GM21619 (cell line): ENCODE data around the gene THBD.

ENCODE experiments used
- ATAC-seq: cut with Tn5 transposase; IDR thresholded peaks from one replicate; pipeline ENCODE4 v1.9.1; 2021; ENCODE audit not compliant: unreplicated experiment

THBD gene

GRCh38 chr20:23063581-23063980 is 14.1 kb upstream of the THBD start:
- ATAC-seq: no peak

GRCh38 chr20:23063168-23063567 is 13.7 kb upstream of the THBD start:
- no peak for ATAC-seq

DNA sequence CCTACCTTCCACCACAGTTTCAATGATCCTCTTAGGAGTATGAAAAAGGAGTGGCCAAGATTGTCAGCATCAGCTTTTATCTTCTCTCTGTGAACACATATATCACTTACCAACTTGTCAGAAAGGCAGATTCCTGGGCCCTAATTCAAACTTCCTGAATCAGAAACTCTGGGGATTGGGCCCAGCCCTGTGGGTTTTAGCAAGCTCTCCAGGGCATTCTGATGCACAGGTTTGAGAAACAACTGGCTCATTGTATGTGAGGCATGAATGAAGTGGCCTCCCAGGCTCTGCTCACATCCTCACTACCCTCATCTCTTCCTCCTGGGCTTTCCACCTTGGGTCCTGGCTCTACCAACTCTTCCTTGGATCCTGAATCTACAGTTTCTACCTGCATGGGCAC is 13.2 kb upstream of the THBD start:
- ATAC-seq: no peak

DNA sequence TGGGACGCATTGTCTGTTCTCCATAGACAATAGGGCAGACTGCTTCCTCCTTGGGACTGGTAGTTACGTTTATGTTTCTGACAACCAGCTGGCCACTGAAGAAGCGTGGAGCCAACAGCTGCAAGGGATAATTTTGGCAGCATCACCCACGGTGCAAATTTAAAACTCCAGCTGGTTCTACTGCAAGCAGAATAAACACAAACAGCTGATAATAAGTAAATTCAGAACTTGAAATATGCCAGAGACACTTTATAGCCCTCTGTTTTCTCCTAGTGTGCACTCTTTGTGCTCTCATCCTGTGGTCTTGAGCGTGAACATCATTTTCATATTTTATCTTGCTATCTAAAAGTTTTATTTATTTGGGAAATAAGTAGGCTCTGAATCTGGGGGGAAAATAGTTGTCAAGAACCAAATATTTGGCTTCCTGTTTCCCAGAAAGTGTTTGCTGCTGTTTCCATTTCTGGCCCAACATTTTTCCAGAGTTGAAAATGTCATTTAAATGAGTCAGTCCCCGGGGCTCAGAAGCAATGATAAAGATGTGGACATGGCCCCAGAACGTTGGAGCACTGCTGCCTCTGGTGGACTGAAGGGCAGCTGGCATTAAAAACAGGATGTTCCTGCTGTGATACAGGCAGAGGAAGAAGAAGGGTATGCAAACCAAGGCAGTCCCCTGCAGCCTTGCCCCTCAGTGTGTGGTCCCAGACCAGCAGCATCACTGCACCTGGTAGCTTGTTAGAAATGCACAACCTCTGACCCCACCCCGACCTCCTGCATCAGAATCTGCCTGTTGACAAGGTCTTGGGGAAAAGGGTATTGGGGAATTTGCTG is 12.5 kb upstream of the THBD start:
- ATAC-seq: no peak

DNA sequence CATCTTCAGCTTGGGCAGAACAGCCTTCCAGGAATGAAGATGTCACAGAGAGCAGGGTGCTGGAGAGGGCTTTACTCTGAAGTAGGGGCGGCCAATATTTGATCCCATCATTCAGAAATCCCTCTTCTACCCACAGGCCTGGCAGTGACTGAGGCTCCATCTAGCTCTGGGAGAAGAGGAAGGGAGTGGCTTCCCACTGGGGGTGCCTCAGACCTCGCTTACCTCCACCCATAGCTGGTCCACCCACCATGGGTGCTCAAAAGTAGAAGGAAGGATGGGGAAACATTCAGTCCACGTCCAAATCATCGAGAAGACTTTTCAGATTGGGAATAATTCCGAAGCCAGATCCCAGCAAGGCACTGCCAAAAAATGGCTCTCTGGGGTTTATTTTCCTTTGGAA is 11.8 kb upstream of the THBD start:
- no peak for ATAC-seq

- no peak for ATAC-seq
Observed at GRCh38 chr20:23060629-23061028, 11.2 kb upstream of the THBD start.

DNA sequence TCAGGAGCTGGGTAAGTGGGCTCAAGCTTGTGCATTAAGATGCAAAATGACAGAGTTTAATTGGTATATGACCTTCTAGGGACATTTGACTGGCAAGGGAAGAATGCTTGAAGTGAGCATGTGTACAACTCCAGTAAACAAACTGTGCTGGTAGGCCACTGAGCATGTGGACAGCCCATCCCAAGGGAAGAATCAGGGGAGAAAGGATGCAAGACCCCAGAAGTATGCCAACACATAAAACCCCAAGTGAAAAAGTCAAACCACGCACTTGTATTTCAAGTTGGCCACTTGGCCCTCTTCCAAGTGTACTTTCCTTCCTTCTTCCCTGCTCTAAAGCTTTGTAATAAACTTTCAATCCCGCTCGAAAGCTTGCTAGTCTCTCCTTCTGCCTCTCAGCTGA is 10.4 kb upstream of the THBD start:
- no peak for ATAC-seq

- no peak for ATAC-seq
Observed at GRCh38 chr20:23059001-23059400, 9.5 kb upstream of the THBD start.

GRCh38 chr20:23058240-23058639 is 8.8 kb upstream of the THBD start:
- no peak for ATAC-seq

GRCh38 chr20:23052904-23053303 is 3.4 kb upstream of the THBD start:
- ATAC-seq: no peak

DNA sequence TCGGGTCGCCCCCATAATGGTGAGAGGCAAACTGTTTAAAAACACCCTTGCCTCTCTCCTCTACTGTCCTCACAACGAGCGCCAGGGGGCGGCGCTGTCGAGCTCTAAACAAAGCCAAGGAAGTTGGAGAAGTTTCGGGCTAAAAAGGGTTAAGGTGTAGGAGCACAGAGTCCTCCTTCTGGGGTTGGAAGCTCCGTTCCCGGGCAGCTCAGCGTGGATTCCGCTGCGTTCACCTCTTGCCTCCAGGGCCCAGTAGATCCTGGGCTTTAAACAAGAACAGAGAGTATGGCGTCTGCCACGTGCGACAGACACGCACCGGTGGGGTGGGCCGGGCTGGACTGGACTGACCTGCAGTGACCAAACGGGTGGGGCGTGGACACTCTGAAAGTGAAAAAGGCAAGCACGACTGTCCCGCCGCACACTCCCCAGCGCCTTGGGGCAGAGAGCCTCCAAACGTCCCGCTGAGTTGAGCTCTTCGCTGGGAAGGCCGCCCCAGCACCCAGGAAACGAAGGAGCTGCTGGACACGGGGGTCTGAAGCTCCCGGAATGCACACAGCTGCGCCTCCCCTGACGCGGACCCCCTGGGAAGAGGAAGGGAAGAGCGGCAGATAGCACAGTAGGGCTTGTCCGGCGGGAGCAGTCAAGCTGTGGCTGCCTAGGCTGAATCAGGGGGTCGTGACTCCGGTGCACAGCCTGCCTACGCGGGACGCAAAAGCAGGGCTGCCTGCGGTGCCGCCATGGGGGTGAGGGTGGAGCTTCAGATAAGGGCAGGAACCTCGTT is 1.6 kb upstream of the THBD start:
- ATAC-seq: no peak

GRCh38 chr20:23050076-23050838 is 785 bp upstream of the THBD start:
- no peak for ATAC-seq

DNA sequence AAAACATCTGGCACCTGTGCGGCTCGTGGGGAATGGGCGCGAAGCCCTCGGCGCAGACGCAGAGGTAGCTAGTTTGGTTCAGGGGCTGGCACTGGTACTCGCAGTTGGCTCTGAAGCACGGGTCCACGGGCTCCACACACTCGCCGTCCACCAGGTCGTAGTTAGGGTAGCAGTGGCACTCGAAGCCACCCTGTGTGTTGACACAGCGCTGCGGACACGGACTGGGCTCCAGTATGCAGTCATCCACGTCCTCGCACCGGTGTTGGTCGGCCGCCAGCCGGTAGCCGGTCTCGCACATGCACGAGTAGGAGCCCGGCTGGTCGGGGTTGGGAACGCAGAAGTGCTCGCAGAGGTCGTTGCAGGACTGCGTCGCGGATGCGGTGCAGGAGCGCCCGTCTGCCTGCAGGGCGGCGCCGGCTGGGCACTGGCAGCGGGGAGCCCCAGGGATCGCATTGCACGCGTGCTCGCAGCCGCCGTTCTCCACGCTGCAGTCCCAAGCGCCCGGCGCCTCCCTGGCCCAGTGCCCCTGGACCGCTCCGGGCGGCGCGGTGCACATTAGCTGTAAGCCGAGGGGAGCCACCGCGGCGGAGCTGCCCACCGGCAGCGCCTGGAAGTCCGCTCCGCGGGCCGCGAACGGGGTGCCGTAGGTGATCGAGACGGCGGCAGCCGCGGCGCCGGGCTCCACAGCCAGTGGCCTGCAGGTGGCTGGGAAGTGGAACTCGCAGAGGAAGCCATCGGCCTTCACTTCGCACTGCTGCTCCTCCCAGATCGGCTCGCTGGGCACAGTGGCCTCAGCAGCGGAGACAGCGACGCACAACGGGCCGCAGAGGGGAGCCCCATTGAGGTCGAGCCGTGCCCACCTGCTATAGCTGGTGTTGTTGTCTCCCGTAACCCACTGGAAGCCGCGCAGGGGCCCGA is 930 bp downstream of the THBD start:
- no peak for ATAC-seq

DNA sequence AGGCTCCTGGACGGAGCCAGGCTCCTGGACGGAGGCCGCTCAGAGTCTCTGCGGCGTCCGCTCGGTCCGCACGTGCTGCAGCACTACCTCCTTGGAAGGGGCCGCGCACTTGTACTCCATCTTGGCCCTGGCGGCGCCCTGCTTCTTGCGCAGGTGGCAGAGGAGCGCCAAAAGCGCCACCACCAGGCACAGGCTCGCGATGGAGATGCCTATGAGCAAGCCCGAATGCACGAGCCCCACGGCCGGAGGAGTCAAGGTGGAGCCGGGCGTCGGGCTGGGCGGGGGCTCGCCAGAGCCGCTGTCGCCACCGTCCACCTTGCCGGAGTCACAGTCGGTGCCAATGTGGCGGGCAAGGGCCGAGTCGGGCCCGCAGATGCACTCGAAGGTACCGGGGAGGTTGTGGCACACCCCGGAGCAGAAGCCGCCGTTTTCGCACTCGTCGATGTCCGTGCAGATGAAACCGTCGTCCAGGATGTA is 1.7 kb downstream of the THBD start:
- no peak for ATAC-seq

DNA sequence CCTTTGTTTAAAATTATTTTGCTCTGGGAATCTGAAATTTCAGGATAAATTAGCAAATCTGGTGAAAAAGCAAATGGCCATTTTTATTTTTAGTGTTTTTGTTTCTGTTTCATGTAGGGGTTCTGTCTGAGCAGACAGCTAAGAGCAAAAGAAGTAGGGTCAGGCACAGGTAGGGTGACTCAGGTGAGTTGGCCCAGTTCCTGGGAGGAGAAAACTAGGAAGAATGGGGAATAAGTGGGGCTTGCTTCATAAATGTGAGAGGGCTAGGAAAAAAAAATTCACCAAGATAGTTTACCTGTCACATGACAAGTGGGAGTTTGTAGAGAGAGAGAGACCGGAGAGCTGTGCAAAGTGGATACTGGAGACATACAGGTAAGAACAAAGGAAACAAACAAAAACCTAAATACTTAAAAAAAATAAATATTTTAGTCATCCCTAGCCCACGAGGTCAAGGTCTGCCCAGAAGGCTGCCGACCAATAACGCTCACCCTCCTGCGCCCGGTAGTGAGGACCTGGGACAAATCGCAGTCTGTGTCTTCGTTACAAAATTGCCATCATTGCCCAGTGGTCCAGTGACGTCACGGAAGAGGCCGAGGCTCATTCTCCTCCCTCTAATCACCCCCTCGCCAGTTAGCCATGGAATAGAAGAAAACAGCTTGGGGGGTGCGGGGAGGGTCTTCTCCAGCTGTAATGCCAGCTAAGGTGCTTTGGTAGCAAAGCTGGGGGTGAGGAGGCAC is 2.3 kb downstream of the THBD start:
- ATAC-seq: no peak

GRCh38 chr20:23046431-23046830 is 3.0 kb downstream of the THBD start:
- no peak for ATAC-seq

GRCh38 chr20:23043376-23043775 is 6.1 kb downstream of the THBD start:
- no peak for ATAC-seq

DNA sequence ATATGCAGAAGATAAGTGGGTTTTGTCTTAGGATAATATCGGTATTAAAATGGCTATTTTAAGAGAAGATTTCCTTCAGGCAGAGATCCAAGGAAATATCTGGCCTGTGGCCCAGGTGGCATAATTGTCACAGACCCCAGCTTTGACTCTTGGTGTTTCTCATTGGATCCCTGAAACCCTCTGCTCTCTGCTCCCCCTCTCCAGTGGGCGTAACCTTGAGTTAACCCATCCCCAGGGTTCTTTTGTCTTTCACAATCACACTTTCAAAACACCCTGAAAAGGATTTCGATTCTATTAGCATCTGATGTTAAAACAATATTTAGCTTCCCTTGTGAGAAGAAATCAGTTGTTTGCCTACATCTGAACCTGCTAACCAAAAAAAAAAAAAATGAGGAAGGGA is 7.2 kb downstream of the THBD start:
- ATAC-seq: no peak

DNA sequence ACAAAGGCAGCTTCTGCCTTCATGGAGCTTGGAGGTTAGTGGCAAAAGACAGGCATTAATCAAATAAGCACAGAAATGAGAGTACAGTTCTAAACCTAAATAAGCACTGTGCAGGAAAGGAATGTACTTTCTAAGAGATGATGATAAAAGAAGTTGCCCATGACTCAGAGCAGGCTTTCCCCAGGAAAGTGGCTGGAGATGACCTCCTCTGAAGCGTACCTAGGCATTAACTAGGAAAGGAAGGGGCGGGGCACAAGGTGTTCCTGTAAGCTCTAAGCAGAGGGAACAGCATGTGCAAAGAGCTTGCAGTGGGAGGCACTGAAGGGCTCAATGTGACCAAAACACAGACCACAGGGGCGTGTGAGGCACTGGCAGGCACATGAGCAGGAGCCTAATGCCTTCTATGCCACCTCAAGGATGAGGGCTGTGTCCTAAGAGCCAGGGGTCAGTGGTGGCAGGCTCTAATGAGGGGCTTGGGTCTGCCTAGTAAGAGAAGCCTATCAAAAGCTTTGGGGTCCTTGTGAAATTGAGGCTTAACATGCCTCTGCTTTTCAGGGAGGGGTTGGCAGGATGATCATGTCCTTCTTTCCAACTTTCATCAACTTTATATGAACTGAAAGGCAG is 9.5 kb downstream of the THBD start:
- no peak for ATAC-seq
